NB4 (cell line): ENCODE measurements around the gene DNAH9.

Source experiments
- DNase-seq: peaks from one replicate; pipeline ENCODE4 v3.0.0; 2010; ENCODE audit warnings: low read depth
- H3K4me3 ChIP-seq: one replicate; pipeline ENCODE4 v1.5.1; 2011; ENCODE audit warnings: mild to moderate bottlenecking, low read depth, low read length, moderate library complexity
- CTCF ChIP-seq: IDR thresholded peaks from one replicate; pipeline ENCODE4 v1.5.1; 2012; ENCODE audit warnings: low read depth, low read length
- MAX ChIP-seq: IDR thresholded peaks from 2 replicates; pipeline ENCODE4 v1.6.1; 2011; ENCODE audit warnings: low read depth, low read length
- MYC ChIP-seq: IDR thresholded peaks from 2 replicates; pipeline ENCODE4 v1.6.1; 2011; ENCODE audit warnings: low read depth, low read length
- POLR2A ChIP-seq: IDR thresholded peaks from 2 replicates; pipeline ENCODE4 v1.6.1; 2011; ENCODE audit warnings: mild to moderate bottlenecking; ENCODE audit not compliant: insufficient read length; ENCODE audit errors: extremely low read depth

DNAH9 gene

GRCh38 chr17:11580677-11581076 lies 17.6 kb upstream of the DNAH9 start:
- DNase-seq = no peak
- no peak for TF ChIP-seq POLR2A
- TF ChIP-seq MYC = no peak
- no peak for TF ChIP-seq CTCF
- TF ChIP-seq MAX = no peak
- no peak overlapping the region for H3K4me3 ChIP-seq

- TF ChIP-seq CTCF (no peak), POLR2A (no peak), MAX (no peak), MYC (no peak)
- no peak overlapping the region for H3K4me3 ChIP-seq
- DNase-seq = no peak
These were observed 16.1 kb upstream of the DNAH9 start for GRCh38 chr17:11582217-11582616.

- DNase-seq = no peak
- no peak for TF ChIP-seq POLR2A
- no peak for TF ChIP-seq CTCF
- no peak for TF ChIP-seq MYC
- no peak for TF ChIP-seq MAX
- no peak overlapping the region for H3K4me3 ChIP-seq
These were observed 14.8 kb upstream of the DNAH9 start for GRCh38 chr17:11583306-11583992.

GRCh38 chr17:11589716-11590115 lies 8.6 kb upstream of the DNAH9 start:
- no peak overlapping the region for H3K4me3 ChIP-seq
- DNase-seq = no peak
- no peak for TF ChIP-seq MYC
- TF ChIP-seq POLR2A = no peak

- DNase-seq = no peak
- H3K4me3 ChIP-seq = no peak overlapping the region
- no peak for TF ChIP-seq POLR2A
- no peak for TF ChIP-seq MYC
- TF ChIP-seq MAX = no peak
- no peak for TF ChIP-seq CTCF
These were observed 3.4 kb downstream of the DNAH9 start for GRCh38 chr17:11601661-11602060.

- no peak overlapping the region for H3K4me3 ChIP-seq
- TF ChIP-seq CTCF (no peak), POLR2A (no peak), MYC (no peak), MAX (no peak)
- no peak for DNase-seq
These were observed 10.1 kb downstream of the DNAH9 start for GRCh38 chr17:11608396-11608795.
